Measurements from ENCODE around the gene ZNF76. TPM values are rescaled to one million over a fixed set of nuclear protein-coding genes. Genes with fewer than 3 reads are reported as not detected.

ZNF76 gene
- total and polyA plus RNA-seq, 2 donors (not counting 3 experiments of a cell fraction or from before 2014, with no cell fraction given), result 27.9 to 34.6 TPM

DNA sequence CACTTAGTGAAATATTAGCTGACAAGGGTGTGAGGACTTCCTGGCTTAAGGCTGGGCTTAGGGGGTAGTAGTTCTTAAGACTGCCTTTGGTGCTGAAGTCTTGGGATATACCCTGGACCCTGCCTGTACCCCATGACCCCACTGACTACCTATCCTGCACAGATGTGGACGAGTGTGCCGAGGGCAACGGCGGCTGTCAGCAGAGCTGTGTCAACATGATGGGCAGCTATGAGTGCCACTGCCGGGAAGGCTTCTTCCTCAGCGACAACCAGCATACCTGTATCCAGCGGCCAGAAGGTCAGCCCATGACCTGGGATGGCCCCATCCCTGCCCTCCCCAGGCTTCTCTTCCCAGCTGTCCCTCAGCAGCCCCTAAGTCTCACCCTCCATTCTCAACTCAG is 28.0 kb upstream of the ZNF76 start:
- CTCF ChIA-PET, result interaction anchor here (1.3 to 5.1 kb wide), 6 partner anchors 8 to 27 kb away, joined by 3 to 48 read pairs (median 6); partner anchors contain the start of gene ZNF76
- Histone ChIP-seq H3K4me3 (replicated peaks in 1 of 3; ENCODE audit: insufficient read depth in 1 of 3, low read depth in 1 of 3, low read length in 3 of 3) (no peak overlapping the region), H3K36me3 (ENCODE audit: control insufficient read depth in 2 of 2, extremely low read depth in 1 of 2, insufficient read depth in 2 of 2, low read length in 2 of 2) (no peaks in the 10 kb centered on the region), H3K27ac (ENCODE audit: insufficient read depth, low read depth, low read length) (no peak overlapping the region), H3K4me1 (ENCODE audit: control insufficient read depth, extremely low read depth, insufficient read depth, low read length) (no peaks in the 10 kb centered on the region), H3K79me2 (ENCODE audit: control insufficient read depth, insufficient read depth, low read length) (no peaks in the 10 kb centered on the region), H3K4me2 (ENCODE audit: insufficient read depth, low read length) (no peak overlapping the region), H3K27me3 (ENCODE audit: control insufficient read depth in 2 of 2, insufficient read depth in 2 of 2, low read length in 2 of 2) (no peaks in the 10 kb centered on the region), H4K20me1 (replicated peaks; ENCODE audit: control insufficient read depth, extremely low read depth, insufficient read depth, low read length) (no peaks in the 10 kb centered on the region), H3K9me1 (replicated peaks; ENCODE audit: control insufficient read depth, extremely low read depth, insufficient read depth, low read length) (no peaks in the 10 kb centered on the region), H3K9ac (replicated peaks; ENCODE audit: extremely low read depth, insufficient read depth, low read length) (no peak overlapping the region), H2AFZ (ENCODE audit: low read depth, low read length) (no peak overlapping the region), H3K9me3 (replicated peaks; ENCODE audit: control insufficient read depth, insufficient read depth, low read length) (no peaks in the 10 kb centered on the region)
- POLR2A ChIA-PET, result no interaction called here
- dilution Hi-C loops (cut with MboI; ENCODE audit: extremely low pct_ligation_motif_present, low sequenced_read_pairs), result no loop called here
- no peak for DNase-seq (ENCODE audit: low read depth, low spot score)
- FAIRE-seq, result no peak
- intact Hi-C loops (cut with micrococcal nuclease), result no loop called here
- no TSS peak for BruUV-seq (replicated peaks)
- TF ChIP-seq JUN (IDR thresholded peaks at IDR 0.05; ENCODE audit: borderline replicate concordance, insufficient read depth, insufficient read length, low read depth) (no peak), FOS (IDR thresholded peaks at IDR 0.05; ENCODE audit: borderline replicate concordance, insufficient read depth, low read length) (no peak), GATA2 (IDR thresholded peaks at IDR 0.05; ENCODE audit: insufficient read depth, insufficient read length, low read depth, low read length) (no peak), POLR2A (IDR thresholded peaks at IDR 0.05; ENCODE audit: low read depth, low read length) (no peak), POLR2AphosphoS5 (IDR thresholded peaks at IDR 0.05; ENCODE audit: insufficient read depth, low read depth, low read length) (no peak), MYC (IDR thresholded peaks at IDR 0.05; ENCODE audit: low read depth, low read length) (no peak), EZH2 (IDR thresholded peaks at IDR 0.05; ENCODE audit: borderline replicate concordance, low read depth, low read length, severe bottlenecking) (no peak)
- TF ChIP-seq, protein P1, sequence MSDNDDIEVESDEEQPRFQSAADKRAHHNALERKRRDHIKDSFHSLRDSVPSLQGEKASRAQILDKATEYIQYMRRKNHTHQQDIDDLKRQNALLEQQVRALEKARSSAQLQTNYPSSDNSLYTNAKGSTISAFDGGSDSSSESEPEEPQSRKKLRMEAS (IDR thresholded peaks at IDR 0.05; ENCODE audit: insufficient read depth, insufficient read length), result no peak
- TF ChIP-seq, protein P2, sequence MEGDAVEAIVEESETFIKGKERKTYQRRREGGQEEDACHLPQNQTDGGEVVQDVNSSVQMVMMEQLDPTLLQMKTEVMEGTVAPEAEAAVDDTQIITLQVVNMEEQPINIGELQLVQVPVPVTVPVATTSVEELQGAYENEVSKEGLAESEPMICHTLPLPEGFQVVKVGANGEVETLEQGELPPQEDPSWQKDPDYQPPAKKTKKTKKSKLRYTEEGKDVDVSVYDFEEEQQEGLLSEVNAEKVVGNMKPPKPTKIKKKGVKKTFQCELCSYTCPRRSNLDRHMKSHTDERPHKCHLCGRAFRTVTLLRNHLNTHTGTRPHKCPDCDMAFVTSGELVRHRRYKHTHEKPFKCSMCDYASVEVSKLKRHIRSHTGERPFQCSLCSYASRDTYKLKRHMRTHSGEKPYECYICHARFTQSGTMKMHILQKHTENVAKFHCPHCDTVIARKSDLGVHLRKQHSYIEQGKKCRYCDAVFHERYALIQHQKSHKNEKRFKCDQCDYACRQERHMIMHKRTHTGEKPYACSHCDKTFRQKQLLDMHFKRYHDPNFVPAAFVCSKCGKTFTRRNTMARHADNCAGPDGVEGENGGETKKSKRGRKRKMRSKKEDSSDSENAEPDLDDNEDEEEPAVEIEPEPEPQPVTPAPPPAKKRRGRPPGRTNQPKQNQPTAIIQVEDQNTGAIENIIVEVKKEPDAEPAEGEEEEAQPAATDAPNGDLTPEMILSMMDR (IDR thresholded peaks at IDR 0.05; ENCODE audit: extremely low read depth in 1 of 2, insufficient read depth in 1 of 2, low read depth in 1 of 2, low read length in 2 of 2), result no peak
